ENCODE measurements around the gene RABEPK.
"Not testable (repeated sequence)": the region's sequence is repeated elsewhere in the genome, so short reads cannot be mapped to it uniquely, and the experiment has no call there.

The RABEPK gene

GRCh38 chr9:125243792-125244260 is 43.5 kb downstream of the RABEPK start:
- no peak for DNase-seq (ENCODE audit: low read depth in 2 of 2, low spot score in 1 of 2)

DNA sequence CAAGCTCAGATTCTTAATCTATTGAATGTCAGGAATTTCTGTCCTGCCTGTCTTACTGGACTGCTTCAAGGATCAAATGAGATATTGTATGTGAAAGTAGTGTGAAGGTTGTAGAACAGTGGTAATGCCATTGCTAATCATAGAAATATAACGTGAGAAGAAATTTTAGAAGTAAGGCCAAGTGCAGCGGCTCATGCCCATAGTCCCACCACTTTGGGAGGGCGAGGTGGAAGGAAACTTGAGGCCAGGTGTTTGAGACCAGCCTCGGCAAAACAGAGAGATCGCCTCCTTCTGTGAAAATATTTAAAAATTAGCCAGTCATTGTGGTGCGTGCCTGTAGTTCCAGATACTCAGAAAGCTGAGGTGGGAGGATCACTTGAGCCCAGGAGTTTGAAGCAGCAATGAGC is 45.9 kb downstream of the RABEPK start:
- no peak for DNase-seq (ENCODE audit: low read depth in 2 of 2, low spot score in 1 of 2)

DNA sequence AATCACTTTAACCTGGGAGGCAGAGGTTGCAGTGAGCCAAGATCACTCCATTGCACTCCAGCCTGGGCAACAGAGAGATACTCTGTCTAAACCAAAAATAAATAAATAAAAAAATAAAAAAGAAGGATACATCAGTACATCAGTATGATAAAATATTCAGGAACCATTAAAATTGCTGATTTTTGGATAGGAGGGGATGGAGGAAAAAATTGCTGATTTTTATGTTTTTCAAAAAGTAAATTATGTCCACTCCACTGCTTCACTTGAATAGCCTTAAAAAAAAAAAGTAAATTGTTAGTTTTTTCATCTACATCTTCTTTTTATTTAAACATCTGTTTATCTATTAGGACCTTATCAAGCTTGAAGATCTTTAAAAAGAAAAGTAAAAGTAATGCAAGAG is 53.9 kb downstream of the RABEPK start:
- no peak for DNase-seq (ENCODE audit: low read depth in 2 of 2, low spot score in 1 of 2)

DNA sequence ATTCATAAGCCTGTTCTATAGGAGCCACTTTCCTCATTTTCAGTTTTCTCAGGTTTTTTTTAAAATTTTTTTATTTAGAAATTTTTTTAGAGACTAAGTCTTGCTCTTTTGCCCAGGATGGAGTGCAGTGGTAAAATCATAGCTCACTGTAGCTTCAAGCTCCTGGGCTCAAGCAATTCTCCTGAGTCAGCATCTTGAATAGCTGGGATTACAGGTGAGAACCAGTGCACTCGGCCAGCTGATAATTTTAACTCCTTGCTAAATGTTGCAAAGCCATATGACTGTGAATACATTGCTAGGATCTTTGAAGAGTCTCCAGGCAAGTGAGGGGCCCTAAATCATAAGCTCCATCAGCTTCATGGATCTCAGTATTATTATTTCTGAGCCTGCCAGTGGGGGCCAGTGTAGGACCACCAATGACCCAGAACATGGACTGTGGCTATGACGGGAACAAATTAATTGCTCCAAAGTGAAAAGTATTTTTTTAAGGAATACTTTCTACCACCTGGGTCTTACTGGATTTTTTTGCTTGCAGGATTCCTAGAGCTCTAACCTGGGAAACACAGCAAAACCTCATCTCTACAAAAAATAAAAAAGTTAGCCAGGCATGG is 55.5 kb downstream of the RABEPK start:
- no peak for DNase-seq (ENCODE audit: low read depth in 2 of 2, low spot score in 1 of 2)

- no peak for DNase-seq (ENCODE audit: low read depth in 2 of 2, low spot score in 1 of 2)
Observed at GRCh38 chr9:125258160-125258785, 57.9 kb downstream of the RABEPK start.

DNA sequence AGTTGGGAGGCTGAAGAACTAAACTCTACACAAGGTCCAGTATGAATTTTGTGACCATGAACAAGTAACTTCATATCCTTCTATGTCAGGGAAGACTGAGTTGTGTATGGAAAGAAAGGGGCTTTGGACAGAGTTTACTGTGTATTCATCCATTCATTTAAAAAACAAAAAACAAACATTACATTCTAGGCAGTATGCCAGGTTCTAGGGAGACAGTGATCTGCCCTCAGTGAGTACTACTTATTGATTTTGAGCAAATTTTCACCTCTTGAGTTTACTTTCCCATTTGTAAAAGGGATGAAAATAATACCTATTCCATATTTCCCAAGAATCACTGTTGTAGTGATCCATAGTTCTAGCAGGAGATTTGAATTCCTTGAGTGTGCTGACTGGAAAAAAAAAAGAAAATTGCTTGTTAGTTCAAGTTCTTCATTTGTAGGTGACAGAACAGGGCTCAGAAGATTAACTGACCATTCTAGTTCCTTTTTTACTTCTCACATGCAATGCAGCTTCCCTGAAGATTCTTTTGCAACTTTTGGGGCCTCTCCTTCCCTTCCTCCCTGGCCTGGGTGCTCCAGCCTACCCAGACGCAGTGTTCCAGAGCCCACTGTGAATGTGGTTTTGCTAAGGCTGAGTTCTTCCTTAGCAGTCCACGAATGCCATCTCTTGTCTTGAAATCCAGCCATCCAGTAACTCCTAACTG is 58.6 kb downstream of the RABEPK start:
- DNase-seq (ENCODE audit: low read depth in 2 of 2, low spot score in 1 of 2) = no peak

- no peak for DNase-seq (ENCODE audit: low read depth in 2 of 2, low spot score in 1 of 2)
Observed at GRCh38 chr9:125260561-125260960, 60.2 kb downstream of the RABEPK start.

GRCh38 chr9:125261501-125262293 is 61.4 kb downstream of the RABEPK start, which contains the start of gene GAPVD1:
GAPVD1 (plus strand) TSS chr9:125261826; CDS start chr9:125298922, 37,096 bp downstream.
- DNase-seq (ENCODE audit: low read depth in 2 of 2, low spot score in 1 of 2) = peak; percentile 61 to 75

GRCh38 chr9:125262294-125262991 is 62.1 kb downstream of the RABEPK start:
- no peak for DNase-seq (ENCODE audit: low read depth in 2 of 2, low spot score in 1 of 2)

- not testable (repeated sequence) for DNase-seq (ENCODE audit: low read depth in 2 of 2, low spot score in 1 of 2)
Observed at GRCh38 chr9:125264068-125264467, 63.7 kb downstream of the RABEPK start.

GRCh38 chr9:125268394-125269013 is 68.2 kb downstream of the RABEPK start:
- no peak for DNase-seq (ENCODE audit: low read depth in 2 of 2, low spot score in 1 of 2)

DNA sequence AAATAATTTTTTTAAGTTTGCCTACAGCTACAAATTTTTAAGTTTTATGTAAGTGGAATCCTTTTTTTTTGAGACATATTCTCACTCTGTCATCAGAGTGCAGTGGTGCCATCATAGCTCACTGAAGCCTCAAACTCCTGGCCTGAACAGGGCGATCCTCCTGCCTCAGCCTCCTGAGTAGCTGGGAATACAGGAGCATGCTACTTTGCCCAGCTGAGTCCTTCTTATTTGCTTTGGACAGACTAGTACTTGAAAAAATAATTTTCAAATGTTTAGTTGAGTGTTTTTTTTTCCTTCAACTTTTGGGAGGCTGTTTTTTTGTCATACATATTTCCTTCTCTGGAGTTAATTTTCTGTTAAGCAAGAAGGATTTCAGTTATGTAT is 68.7 kb downstream of the RABEPK start:
- no peak for DNase-seq (ENCODE audit: low read depth in 2 of 2, low spot score in 1 of 2)

DNA sequence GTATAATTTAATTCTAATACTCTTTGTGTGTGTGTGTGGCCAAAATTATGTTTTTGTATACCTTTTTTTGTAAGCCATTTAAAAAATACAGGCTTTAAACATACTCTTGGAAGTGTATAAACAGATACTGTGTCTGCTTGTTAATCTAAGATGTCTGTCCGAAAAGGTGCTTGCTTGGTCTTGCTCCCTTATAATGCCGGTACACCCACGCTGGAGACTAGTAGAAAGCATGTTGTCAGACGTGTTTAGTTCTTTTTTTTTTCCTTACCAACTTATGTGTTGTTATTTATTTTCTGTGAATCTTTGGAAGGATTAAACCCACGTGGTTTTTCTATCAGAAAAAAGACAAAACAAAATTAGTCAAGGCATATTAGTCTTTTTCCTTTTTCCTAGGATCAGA is 70.7 kb downstream of the RABEPK start:
- no peak for DNase-seq (ENCODE audit: low read depth in 2 of 2, low spot score in 1 of 2)

GRCh38 chr9:125272697-125273096 is 72.4 kb downstream of the RABEPK start:
- no peak for DNase-seq (ENCODE audit: low read depth in 2 of 2, low spot score in 1 of 2)

- no peak for DNase-seq (ENCODE audit: low read depth in 2 of 2, low spot score in 1 of 2)
Observed at GRCh38 chr9:125276771-125277170, 76.4 kb downstream of the RABEPK start.

DNA sequence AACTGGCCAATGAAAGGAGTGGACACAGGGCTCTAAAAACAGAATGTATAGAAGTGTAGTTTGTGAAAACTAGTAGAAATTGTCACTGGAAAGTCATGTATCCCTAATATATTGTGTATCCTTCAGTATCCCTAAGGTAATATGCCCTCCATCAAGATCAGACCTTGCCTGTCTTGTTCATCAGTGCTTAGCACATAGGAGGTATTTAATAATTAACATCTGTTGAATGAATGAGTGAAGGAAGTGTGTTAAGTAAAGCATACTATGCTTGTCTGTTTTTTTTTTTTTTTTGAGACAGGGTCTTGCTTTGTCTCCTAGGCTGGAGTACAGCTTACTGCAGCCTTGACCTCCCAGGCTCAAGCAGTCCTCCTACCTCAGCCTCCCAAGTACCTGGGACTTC is 77.1 kb downstream of the RABEPK start:
- DNase-seq (ENCODE audit: low read depth in 2 of 2, low spot score in 1 of 2) = no peak

- DNase-seq (ENCODE audit: low read depth in 2 of 2, low spot score in 1 of 2) = no peak
Observed at GRCh38 chr9:125280945-125281344, 80.6 kb downstream of the RABEPK start.
